Thymus (tissue), 11 donors: ENCODE results near the gene PCSK7. TPM values are rescaled to one million over a fixed set of nuclear protein-coding genes. Genes with fewer than 3 reads are reported as not detected.

ENCODE experiments used
- DNase-seq, 9 donors: peaks; one replicate each; pipeline ENCODE4 v3.0.0-alpha.2; 2013; ENCODE audit warnings: low spot score in 9 of 9, low read depth in 6 of 9, missing footprints in 1 of 9
- H3K27ac ChIP-seq, 2 donors: one replicate each; pipeline ENCODE4 v1.5.1; 2013; ENCODE audit warnings: control low read depth in 1 of 2, low read depth in 1 of 2, low read length in 1 of 2, mild to moderate bottlenecking in 1 of 2, moderate library complexity in 1 of 2
- H3K27me3 ChIP-seq, 2 donors: one replicate each; pipeline ENCODE4 v1.5.1; 2013; ENCODE audit warnings: low read length in 1 of 2; ENCODE audit not compliant: control insufficient read depth in 2 of 2, insufficient read depth in 1 of 2
- H3K36me3 ChIP-seq, 2 donors: one replicate each; pipeline ENCODE4 v1.5.1; 2013; ENCODE audit warnings: low read length in 1 of 2, mild to moderate bottlenecking in 1 of 2, moderate library complexity in 1 of 2; ENCODE audit not compliant: control insufficient read depth in 2 of 2, insufficient read depth in 2 of 2
- H3K4me1 ChIP-seq, 2 donors: one replicate each; pipeline ENCODE4 v1.5.1; 2013; ENCODE audit warnings: low read length in 2 of 2; ENCODE audit not compliant: control insufficient read depth in 2 of 2, insufficient read depth in 2 of 2
- H3K4me3 ChIP-seq, 2 donors: one replicate each; pipeline ENCODE4 v1.5.1; 2013; ENCODE audit warnings: low read length in 2 of 2, control low read depth in 1 of 2, mild to moderate bottlenecking in 1 of 2
- H3K9me3 ChIP-seq, 2 donors: one replicate each; pipeline ENCODE4 v1.5.1; 2013; ENCODE audit warnings: low read length in 1 of 2, mild to moderate bottlenecking in 1 of 2; ENCODE audit not compliant: control insufficient read depth in 2 of 2, insufficient read depth in 1 of 2
- WGBS: extraction: QIAGEN DNeasy Blood & Tissue Kit; methylation state at CpG from one replicate; pipeline ENCODE4 v1.1.7; 2013; 5-methylcytosine and 5-hydroxymethylcytosine counted together
- polyA plus RNA-seq: library from polyadenylated mRNA; stranded (reverse); fragments of 200-250 nt; gene quantifications from one replicate; pipeline ENCODE4 v1.2.3, GENCODE V29; 2013
- total RNA-seq: library from RNA; stranded (reverse); fragments of 120-200 nt; gene quantifications from one replicate; pipeline ENCODE4 v1.2.4, GENCODE V29; 2013
- donor health status: healthy.

The PCSK7 gene
- total and polyA plus RNA-seq, 2 donors: 25.4 to 57.8 TPM

DNA sequence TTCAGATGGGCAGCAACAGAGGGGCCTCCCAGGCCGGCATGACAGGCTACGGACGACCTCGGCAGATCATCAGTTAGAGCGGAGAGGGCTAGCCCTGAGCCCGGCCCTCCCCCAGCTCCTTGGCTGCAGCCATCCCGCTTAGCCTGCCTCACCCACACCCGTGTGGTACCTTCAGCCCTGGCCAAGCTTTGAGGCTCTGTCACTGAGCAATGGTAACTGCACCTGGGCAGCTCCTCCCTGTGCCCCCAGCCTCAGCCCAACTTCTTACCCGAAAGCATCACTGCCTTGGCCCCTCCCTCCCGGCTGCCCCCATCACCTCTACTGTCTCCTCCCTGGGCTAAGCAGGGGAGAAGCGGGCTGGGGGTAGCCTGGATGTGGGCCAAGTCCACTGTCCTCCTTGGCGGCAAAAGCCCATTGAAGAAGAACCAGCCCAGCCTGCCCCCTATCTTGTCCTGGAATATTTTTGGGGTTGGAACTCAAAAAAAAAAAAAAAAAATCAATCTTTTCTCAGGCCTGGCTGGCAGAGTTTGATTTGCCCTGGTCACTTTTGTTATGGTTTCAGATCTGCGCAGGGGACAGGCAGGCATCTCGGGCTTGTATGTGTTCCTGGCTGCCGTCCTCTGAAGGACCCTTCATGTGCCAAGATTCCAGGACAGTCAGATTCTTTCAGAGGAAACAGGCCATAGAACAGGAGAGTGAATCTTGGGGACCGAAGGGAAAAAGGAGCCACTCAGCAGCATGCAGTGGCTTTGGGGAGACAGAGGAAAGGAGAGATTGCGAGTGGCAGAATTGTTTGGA, 27.4 kb downstream of the PCSK7 start:
- Histone ChIP-seq H3K36me3 (peaks cover 20 to 34% of the 10 kb centered on the region in 2 donors), H3K4me1 (no peaks in the 10 kb centered on the region), H3K27ac (no peak overlapping the region), H3K4me3 (no peak overlapping the region), H3K27me3 (peaks cover 0 to 5% of the 10 kb centered on the region in 2 donors), H3K9me3 (no peaks in the 10 kb centered on the region)
- 96% methylated on average over 17 of the region's 17 CpGs for WGBS
- DNase-seq: no peak

GRCh38 chr11:117203069-117203407, 28.8 kb downstream of the PCSK7 start:
- H3K4me1 ChIP-seq: no peaks in the 10 kb centered on the region
- peaks cover 20 to 32% of the 10 kb centered on the region in 2 donors for H3K36me3 ChIP-seq
- H3K9me3 ChIP-seq: no peaks in the 10 kb centered on the region
- DNase-seq: no peak
- H3K27ac ChIP-seq: no peak overlapping the region
- H3K27me3 ChIP-seq: peaks cover 0 to 17% of the 10 kb centered on the region in 2 donors
- WGBS: 97% methylated on average over 10 of the region's 10 CpGs
- no peak overlapping the region for H3K4me3 ChIP-seq

DNA sequence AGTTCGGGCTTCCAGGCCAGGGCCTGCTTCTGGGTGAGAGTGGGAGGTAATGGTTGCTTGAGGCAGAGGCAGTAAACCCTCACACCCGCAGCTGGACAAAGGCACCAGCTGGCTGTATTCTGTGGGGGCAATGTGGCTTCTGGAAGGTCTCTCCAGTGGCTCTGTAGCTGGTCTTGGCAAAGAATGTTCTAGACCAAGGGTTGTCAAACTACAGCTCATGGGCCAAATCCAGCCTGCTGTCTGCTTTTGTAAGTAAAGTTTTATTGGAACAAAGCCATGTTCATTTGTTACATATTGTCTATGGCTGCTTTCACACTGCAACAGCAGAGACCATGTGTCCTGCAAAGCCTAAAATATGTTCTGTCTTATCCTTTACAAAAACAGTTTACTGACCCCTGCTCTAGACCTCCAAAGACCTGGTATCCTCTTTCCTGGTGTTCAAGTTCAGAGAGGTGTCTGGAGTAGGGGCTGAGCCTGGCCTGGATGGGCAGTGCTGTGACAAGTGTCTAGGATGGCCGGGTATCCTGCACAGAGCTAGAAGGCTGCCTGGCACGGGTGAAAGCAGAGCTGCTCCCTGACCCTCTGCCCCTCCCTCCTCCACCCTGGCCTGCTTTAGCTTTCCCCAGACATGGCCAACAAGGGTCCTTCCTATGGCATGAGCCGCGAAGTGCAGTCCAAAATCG, 29.3 kb downstream of the PCSK7 start:
- Histone ChIP-seq H3K27ac (no peak overlapping the region), H3K4me3 (no peak overlapping the region), H3K9me3 (no peaks in the 10 kb centered on the region), H3K36me3 (peaks cover 20 to 32% of the 10 kb centered on the region in 2 donors), H3K4me1 (no peaks in the 10 kb centered on the region), H3K27me3 (peaks cover 0 to 17% of the 10 kb centered on the region in 2 donors)
- no peak for DNase-seq
- 97% methylated on average over 7 of the region's 7 CpGs for WGBS

- no peak for DNase-seq
- H3K27ac ChIP-seq: no peak overlapping the region
- peaks cover 20 to 32% of the 10 kb centered on the region in 2 donors for H3K36me3 ChIP-seq
- no peak overlapping the region for H3K4me3 ChIP-seq
- no peaks in the 10 kb centered on the region for H3K9me3 ChIP-seq
- H3K4me1 ChIP-seq: no peaks in the 10 kb centered on the region
- H3K27me3 ChIP-seq: peaks cover 0 to 17% of the 10 kb centered on the region in 2 donors
- 88% methylated on average over 14 of the region's 14 CpGs for WGBS
Measured at GRCh38 chr11:117201658-117202305, 30.1 kb downstream of the PCSK7 start.

GRCh38 chr11:117200813-117201657, 30.8 kb downstream of the PCSK7 start:
- Histone ChIP-seq H3K4me3 (no peak overlapping the region), H3K9me3 (no peaks in the 10 kb centered on the region), H3K27ac (no peak overlapping the region), H3K4me1 (no peaks in the 10 kb centered on the region), H3K27me3 (peaks cover 0 to 17% of the 10 kb centered on the region in 2 donors), H3K36me3 (peaks cover 20 to 33% of the 10 kb centered on the region in 2 donors)
- WGBS: 93% methylated on average over 12 of the region's 12 CpGs
- DNase-seq: no peak

GRCh38 chr11:117199916-117200812, 31.7 kb downstream of the PCSK7 start:
- Histone ChIP-seq H3K9me3 (no peaks in the 10 kb centered on the region), H3K4me3 (no peak overlapping the region), H3K27me3 (peaks cover 0 to 17% of the 10 kb centered on the region in 2 donors), H3K36me3 (peaks cover 16 to 29% of the 10 kb centered on the region in 2 donors), H3K4me1 (no peaks in the 10 kb centered on the region), H3K27ac (no peak overlapping the region)
- 84% methylated on average over 13 of the region's 13 CpGs for WGBS
- no peak for DNase-seq

DNA sequence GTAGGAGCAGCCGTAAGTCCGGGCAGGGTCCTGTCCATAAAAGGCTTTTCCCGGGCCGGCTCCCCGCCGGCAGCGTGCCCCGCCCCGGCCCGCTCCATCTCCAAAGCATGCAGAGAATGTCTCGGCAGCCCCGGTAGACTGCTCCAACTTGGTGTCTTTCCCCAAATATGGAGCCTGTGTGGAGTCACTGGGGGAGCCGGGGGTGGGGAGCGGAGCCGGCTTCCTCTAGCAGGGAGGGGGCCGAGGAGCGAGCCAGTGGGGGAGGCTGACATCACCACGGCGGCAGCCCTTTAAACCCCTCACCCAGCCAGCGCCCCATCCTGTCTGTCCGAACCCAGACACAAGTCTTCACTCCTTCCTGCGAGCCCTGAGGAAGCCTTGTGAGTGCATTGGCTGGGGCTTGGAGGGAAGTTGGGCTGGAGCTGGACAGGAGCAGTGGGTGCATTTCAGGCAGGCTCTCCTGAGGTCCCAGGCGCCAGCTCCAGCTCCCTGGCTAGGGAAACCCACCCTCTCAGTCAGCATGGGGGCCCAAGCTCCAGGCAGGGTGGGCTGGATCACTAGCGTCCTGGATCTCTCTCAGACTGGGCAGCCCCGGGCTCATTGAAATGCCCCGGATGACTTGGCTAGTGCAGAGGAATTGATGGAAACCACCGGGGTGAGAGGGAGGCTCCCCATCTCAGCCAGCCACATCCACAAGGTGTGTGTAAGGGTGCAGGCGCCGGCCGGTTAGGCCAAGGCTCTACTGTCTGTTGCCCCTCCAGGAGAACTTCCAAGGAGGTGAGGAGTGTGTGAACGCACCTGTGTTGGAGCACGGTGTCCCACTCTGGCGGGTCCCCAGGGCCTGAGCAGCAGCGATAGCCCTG, 32.6 kb downstream of the PCSK7 start, which contains the start of gene TAGLN:
TSS of gene TAGLN (plus strand) at position 318 of the 863 bp plus-strand sequence. CDS start 3,644 bp downstream, outside the sequence.
- WGBS: 63% methylated on average over 34 of the region's 34 CpGs
- H3K4me1 ChIP-seq: no peaks in the 10 kb centered on the region
- no peak for DNase-seq

More for the DNA sequence above, 32.6 kb downstream of the PCSK7 start, which contains the start of gene TAGLN:
- no peaks in the 10 kb centered on the region for H3K9me3 ChIP-seq
- H3K27me3 ChIP-seq: peaks cover 0 to 17% of the 10 kb centered on the region in 2 donors
- peaks cover 8 to 20% of the 10 kb centered on the region in 2 donors for H3K36me3 ChIP-seq
- H3K27ac ChIP-seq: no peak within 1 kb of the TSS
- H3K4me3 ChIP-seq: no peak within 1 kb of the TSS
